Measurements from ENCODE around the gene PIGM.

PIGM gene

DNA sequence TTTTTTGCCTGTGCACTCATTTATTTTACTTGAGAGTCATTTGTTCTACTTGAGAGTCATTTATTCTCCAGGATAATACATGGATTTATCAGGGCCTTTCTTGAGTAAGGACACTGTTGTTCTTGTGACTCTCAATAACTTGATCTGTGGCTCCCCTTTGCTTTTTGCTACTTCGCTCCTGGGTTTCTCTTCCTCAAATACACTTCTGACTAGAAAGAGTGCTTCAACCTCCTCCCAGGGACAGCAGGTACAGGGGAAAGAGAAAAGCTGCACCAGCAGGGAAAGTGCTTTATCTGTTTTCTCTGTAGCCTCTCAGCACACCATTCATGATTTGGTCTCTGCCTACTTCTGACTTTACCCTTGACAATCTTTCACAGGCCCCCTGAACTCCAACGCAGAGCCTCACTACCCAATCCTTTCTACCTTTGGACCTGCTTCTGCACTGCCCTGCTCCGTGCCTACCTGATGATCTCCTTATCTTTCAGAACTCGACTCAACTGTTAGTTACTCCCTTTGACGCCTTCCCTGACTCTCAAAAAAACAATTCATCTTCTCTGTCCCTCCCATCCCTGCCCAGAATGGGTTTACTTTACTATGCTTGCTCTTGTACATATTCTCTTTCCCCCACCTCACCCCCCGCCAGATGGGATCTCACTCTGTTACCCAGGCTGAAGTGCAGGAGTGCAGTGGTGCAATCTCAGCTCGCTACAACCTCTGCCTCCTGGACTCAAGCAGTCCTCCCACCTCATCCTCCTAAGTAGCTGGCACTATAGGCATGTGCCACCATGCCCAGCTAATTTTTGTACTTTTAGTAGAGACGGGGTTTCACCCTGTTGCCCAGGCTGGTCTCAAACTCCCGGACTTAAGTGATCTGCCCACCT lies 15.6 kb upstream of the PIGM start:
- Histone ChIP-seq H2BK12ac (ENCODE audit: low read length) (no peak overlapping the region), H3K4ac (ENCODE audit: low read length) (no peak overlapping the region), H3K4me3 (ENCODE audit: low read length in 2 of 2) (no peak overlapping the region), H3K4me2 (ENCODE audit: insufficient read depth, low read length, poor library complexity, severe bottlenecking) (no peak overlapping the region), H3K9ac (ENCODE audit: low read depth, low read length, poor library complexity) (no peak overlapping the region), H3K23ac (ENCODE audit: low read depth, low read length, poor library complexity) (no peak overlapping the region), H2BK5ac (ENCODE audit: low read length) (no peak overlapping the region), H3K27me3 (ENCODE audit: control insufficient read depth in 3 of 3, insufficient read depth in 3 of 3, low read depth in 1 of 3, low read length in 3 of 3) (peaks cover 0 to 31% (median 0%) of the 10 kb centered on the region in 3 experiments), H3K36me3 (replicated peaks in 1 of 2; ENCODE audit: control insufficient read depth in 2 of 2, insufficient read depth in 2 of 2, low read length in 2 of 2) (no peaks in the 10 kb centered on the region), H3K27ac (replicated peaks; ENCODE audit: low read length) (no peak overlapping the region), H3K18ac (ENCODE audit: low read length) (no peak overlapping the region), H3K14ac (ENCODE audit: low read length) (no peak overlapping the region), H4K91ac (ENCODE audit: low read depth, low read length, poor library complexity) (no peak overlapping the region), H4K8ac (ENCODE audit: low read depth, low read length) (no peak overlapping the region), H3K9me3 (replicated peaks in 1 of 2; ENCODE audit: control insufficient read depth in 2 of 2, insufficient read depth in 1 of 2, low read depth in 1 of 2, low read length in 2 of 2) (peaks cover 2 to 7% of the 10 kb centered on the region in 2 donors), H2AFZ (ENCODE audit: low read length) (no peak overlapping the region), H2AK5ac (ENCODE audit: low read depth, low read length) (no peak overlapping the region), H2BK15ac (ENCODE audit: low read length) (no peak overlapping the region), H2BK120ac (ENCODE audit: low read depth, low read length) (no peak overlapping the region), H3K4me1 (ENCODE audit: control insufficient read depth in 2 of 2, insufficient read depth in 1 of 2, low read depth in 1 of 2, low read length in 2 of 2) (peaks cover 3 to 18% of the 10 kb centered on the region in 2 donors), H3K79me1 (ENCODE audit: low read depth, low read length) (no peaks in the 10 kb centered on the region)
- WGBS, 2 donors (ENCODE audit: extremely low coverage in 2 of 2, insufficient read length in 2 of 2, insufficient replicate concordance in 1 of 2): no CpG with 5 or more reads among the region's 9 CpGs
- DNase-seq (ENCODE audit: low spot score): no peak

DNA sequence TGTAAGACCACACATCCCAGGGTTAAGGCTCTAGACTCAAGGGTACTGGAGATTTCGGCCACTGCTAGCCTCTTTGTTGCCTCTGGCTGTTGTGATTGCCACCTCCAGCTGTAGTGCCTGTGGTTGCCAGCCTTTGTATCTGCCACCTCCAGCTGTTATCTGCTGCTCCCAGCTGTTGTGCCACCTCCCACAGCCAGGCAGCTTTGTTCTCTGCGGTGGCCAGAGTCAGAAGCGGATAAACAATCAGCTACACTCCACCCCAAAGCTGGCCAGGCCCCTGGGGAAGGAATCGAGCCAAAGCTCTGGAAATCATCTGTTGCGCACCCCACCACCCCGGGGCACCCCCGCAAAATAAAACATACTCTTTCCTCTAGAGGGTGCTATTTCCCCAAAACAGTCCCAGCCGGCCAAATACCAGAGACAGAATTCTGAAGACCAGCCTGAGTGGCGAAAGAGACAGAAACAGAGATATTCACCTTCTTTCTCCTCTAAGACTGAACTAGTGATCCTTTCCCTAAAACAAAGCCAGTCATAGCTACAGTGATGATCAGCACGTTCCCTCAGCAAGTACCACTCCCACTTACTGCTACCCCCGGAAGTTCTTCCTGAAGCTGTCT lies 14.8 kb upstream of the PIGM start:
- Histone ChIP-seq H2AK5ac (ENCODE audit: low read depth, low read length) (no peak overlapping the region), H3K9ac (ENCODE audit: low read depth, low read length, poor library complexity) (no peak overlapping the region), H3K4me3 (ENCODE audit: low read length in 2 of 2) (no peak overlapping the region), H3K4ac (ENCODE audit: low read length) (no peak overlapping the region), H2BK120ac (ENCODE audit: low read depth, low read length) (no peak overlapping the region), H3K23ac (ENCODE audit: low read depth, low read length, poor library complexity) (no peak overlapping the region), H3K4me1 (ENCODE audit: control insufficient read depth in 2 of 2, insufficient read depth in 1 of 2, low read depth in 1 of 2, low read length in 2 of 2) (peaks cover 3 to 18% of the 10 kb centered on the region in 2 donors), H2BK5ac (ENCODE audit: low read length) (no peak overlapping the region), H2BK12ac (ENCODE audit: low read length) (no peak overlapping the region), H3K18ac (ENCODE audit: low read length) (peak overlapping the region; percentile 68), H2AFZ (ENCODE audit: low read length) (no peak overlapping the region), H3K14ac (ENCODE audit: low read length) (no peak overlapping the region), H3K36me3 (replicated peaks in 1 of 2; ENCODE audit: control insufficient read depth in 2 of 2, insufficient read depth in 2 of 2, low read length in 2 of 2) (no peaks in the 10 kb centered on the region), H4K91ac (ENCODE audit: low read depth, low read length, poor library complexity) (no peak overlapping the region), H2BK15ac (ENCODE audit: low read length) (no peak overlapping the region), H3K27me3 (ENCODE audit: control insufficient read depth in 3 of 3, insufficient read depth in 3 of 3, low read depth in 1 of 3, low read length in 3 of 3) (peaks cover 0 to 24% (median 0%) of the 10 kb centered on the region in 3 experiments), H3K79me1 (ENCODE audit: low read depth, low read length) (no peaks in the 10 kb centered on the region), H3K27ac (replicated peaks; ENCODE audit: low read length) (no peak overlapping the region), H4K8ac (ENCODE audit: low read depth, low read length) (no peak overlapping the region), H3K9me3 (replicated peaks in 1 of 2; ENCODE audit: control insufficient read depth in 2 of 2, insufficient read depth in 1 of 2, low read depth in 1 of 2, low read length in 2 of 2) (peaks cover 0 to 2% of the 10 kb centered on the region in 2 donors), H3K4me2 (ENCODE audit: insufficient read depth, low read length, poor library complexity, severe bottlenecking) (no peak overlapping the region)
- DNase-seq (ENCODE audit: low spot score): no peak
- WGBS, 2 donors (ENCODE audit: extremely low coverage in 2 of 2, insufficient read length in 2 of 2, insufficient replicate concordance in 1 of 2): no CpG with 5 or more reads among the region's 11 CpGs

DNA sequence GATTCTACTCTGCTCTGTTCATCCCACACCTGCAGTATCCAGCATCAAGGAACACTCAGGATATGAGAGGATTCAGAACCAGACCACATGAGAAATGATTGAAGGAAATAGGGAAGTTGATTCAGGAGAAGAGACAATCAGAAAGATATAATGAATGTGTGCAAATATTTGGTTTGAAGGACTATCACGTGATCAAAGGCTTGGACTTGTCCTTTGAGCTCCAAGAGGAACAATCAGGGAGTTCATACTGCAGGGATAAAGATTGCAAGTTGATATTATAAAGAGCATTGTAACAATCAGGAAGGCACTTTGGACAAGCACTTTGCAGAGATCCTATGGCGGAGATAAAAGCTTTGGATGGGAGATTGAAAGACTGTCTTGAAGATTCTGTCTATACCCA lies 13.9 kb upstream of the PIGM start:
- no peak overlapping the region for H2BK120ac ChIP-seq (ENCODE audit: low read depth, low read length)
- H2AFZ ChIP-seq (ENCODE audit: low read length): no peak overlapping the region
- no peak overlapping the region for H2BK5ac ChIP-seq (ENCODE audit: low read length)
- no peak overlapping the region for H3K9ac ChIP-seq (ENCODE audit: low read depth, low read length, poor library complexity)
- no CpG with 5 or more reads among the region's 2 CpGs for WGBS, 2 donors (ENCODE audit: extremely low coverage in 2 of 2, insufficient read length in 2 of 2, insufficient replicate concordance in 1 of 2)
- no peak overlapping the region for H3K18ac ChIP-seq (ENCODE audit: low read length)
- no peak overlapping the region for H3K4ac ChIP-seq (ENCODE audit: low read length)
- H4K91ac ChIP-seq (ENCODE audit: low read depth, low read length, poor library complexity): no peak overlapping the region
- H3K14ac ChIP-seq (ENCODE audit: low read length): no peak overlapping the region
- H3K4me2 ChIP-seq (ENCODE audit: insufficient read depth, low read length, poor library complexity, severe bottlenecking): no peak overlapping the region
- H2BK15ac ChIP-seq (ENCODE audit: low read length): no peak overlapping the region
- H4K8ac ChIP-seq (ENCODE audit: low read depth, low read length): no peak overlapping the region
- H3K36me3 ChIP-seq (replicated peaks in 1 of 2; ENCODE audit: control insufficient read depth in 2 of 2, insufficient read depth in 2 of 2, low read length in 2 of 2): no peaks in the 10 kb centered on the region
- H3K27ac ChIP-seq (replicated peaks; ENCODE audit: low read length): no peak overlapping the region
- H3K4me1 ChIP-seq (ENCODE audit: control insufficient read depth in 2 of 2, insufficient read depth in 1 of 2, low read depth in 1 of 2, low read length in 2 of 2): peaks cover 3 to 18% of the 10 kb centered on the region in 2 donors
- no peak overlapping the region for H3K4me3 ChIP-seq (ENCODE audit: low read length in 2 of 2)
- peaks cover 0 to 22% (median 0%) of the 10 kb centered on the region in 3 experiments for H3K27me3 ChIP-seq (ENCODE audit: control insufficient read depth in 3 of 3, insufficient read depth in 3 of 3, low read depth in 1 of 3, low read length in 3 of 3)
- H3K79me1 ChIP-seq (ENCODE audit: low read depth, low read length): no peaks in the 10 kb centered on the region
- no peak overlapping the region for H3K23ac ChIP-seq (ENCODE audit: low read depth, low read length, poor library complexity)
- no peak for DNase-seq (ENCODE audit: low spot score)
- H2BK12ac ChIP-seq (ENCODE audit: low read length): no peak overlapping the region
- H3K9me3 ChIP-seq (replicated peaks in 1 of 2; ENCODE audit: control insufficient read depth in 2 of 2, insufficient read depth in 1 of 2, low read depth in 1 of 2, low read length in 2 of 2): no peaks in the 10 kb centered on the region
- no peak overlapping the region for H2AK5ac ChIP-seq (ENCODE audit: low read depth, low read length)

DNA sequence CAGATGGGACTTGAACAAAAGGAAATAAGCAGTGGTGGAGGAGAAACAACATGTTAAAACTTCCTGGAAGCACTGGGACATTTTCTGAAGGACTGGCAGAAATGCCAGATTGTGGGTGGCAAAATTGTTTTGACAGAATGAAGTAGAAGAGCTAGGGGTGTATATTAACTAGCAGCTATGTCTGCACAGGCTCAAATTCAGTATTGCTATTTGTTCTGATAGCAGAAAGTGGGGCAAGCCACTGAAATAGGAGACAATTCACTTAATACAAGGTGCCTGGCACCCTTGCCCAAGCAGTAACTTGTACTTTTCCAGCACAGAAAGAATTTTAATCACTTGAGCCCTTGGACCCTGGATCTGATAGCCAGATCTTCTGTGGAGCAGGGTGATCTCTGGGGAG lies 11.8 kb upstream of the PIGM start:
- H3K4me1 ChIP-seq (ENCODE audit: control insufficient read depth in 2 of 2, insufficient read depth in 1 of 2, low read depth in 1 of 2, low read length in 2 of 2): peaks cover 3 to 15% of the 10 kb centered on the region in 2 donors
- no peak overlapping the region for H4K8ac ChIP-seq (ENCODE audit: low read depth, low read length)
- DNase-seq (ENCODE audit: low spot score): no peak
- H3K4me3 ChIP-seq (ENCODE audit: low read length in 2 of 2): no peak overlapping the region
- H3K23ac ChIP-seq (ENCODE audit: low read depth, low read length, poor library complexity): no peak overlapping the region
- no peak overlapping the region for H2AFZ ChIP-seq (ENCODE audit: low read length)
- no peak overlapping the region for H3K18ac ChIP-seq (ENCODE audit: low read length)
- no peak overlapping the region for H3K4me2 ChIP-seq (ENCODE audit: insufficient read depth, low read length, poor library complexity, severe bottlenecking)
- H2BK12ac ChIP-seq (ENCODE audit: low read length): no peak overlapping the region
- no peak overlapping the region for H2BK120ac ChIP-seq (ENCODE audit: low read depth, low read length)
- no peaks in the 10 kb centered on the region for H3K36me3 ChIP-seq (replicated peaks in 1 of 2; ENCODE audit: control insufficient read depth in 2 of 2, insufficient read depth in 2 of 2, low read length in 2 of 2)
- no peak overlapping the region for H3K27ac ChIP-seq (replicated peaks; ENCODE audit: low read length)
- no peaks in the 10 kb centered on the region for H3K9me3 ChIP-seq (replicated peaks in 1 of 2; ENCODE audit: control insufficient read depth in 2 of 2, insufficient read depth in 1 of 2, low read depth in 1 of 2, low read length in 2 of 2)
- no peak overlapping the region for H3K9ac ChIP-seq (ENCODE audit: low read depth, low read length, poor library complexity)
- H2BK15ac ChIP-seq (ENCODE audit: low read length): no peak overlapping the region
- peaks cover 0 to 14% (median 0%) of the 10 kb centered on the region in 3 experiments for H3K27me3 ChIP-seq (ENCODE audit: control insufficient read depth in 3 of 3, insufficient read depth in 3 of 3, low read depth in 1 of 3, low read length in 3 of 3)
- H4K91ac ChIP-seq (ENCODE audit: low read depth, low read length, poor library complexity): no peak overlapping the region
- no peaks in the 10 kb centered on the region for H3K79me1 ChIP-seq (ENCODE audit: low read depth, low read length)
- H2BK5ac ChIP-seq (ENCODE audit: low read length): no peak overlapping the region
- no peak overlapping the region for H2AK5ac ChIP-seq (ENCODE audit: low read depth, low read length)
- H3K4ac ChIP-seq (ENCODE audit: low read length): no peak overlapping the region
- no peak overlapping the region for H3K14ac ChIP-seq (ENCODE audit: low read length)
